ENCODE results near the gene GLIPR2. TPM values are rescaled to one million over a fixed set of nuclear protein-coding genes. Genes with fewer than 3 reads are reported as not detected.

The GLIPR2 gene
- polyA plus RNA-seq, 1 donor (not counting 4 experiments of a cell fraction or from before 2014, with no cell fraction given), result 3.7 TPM

DNA sequence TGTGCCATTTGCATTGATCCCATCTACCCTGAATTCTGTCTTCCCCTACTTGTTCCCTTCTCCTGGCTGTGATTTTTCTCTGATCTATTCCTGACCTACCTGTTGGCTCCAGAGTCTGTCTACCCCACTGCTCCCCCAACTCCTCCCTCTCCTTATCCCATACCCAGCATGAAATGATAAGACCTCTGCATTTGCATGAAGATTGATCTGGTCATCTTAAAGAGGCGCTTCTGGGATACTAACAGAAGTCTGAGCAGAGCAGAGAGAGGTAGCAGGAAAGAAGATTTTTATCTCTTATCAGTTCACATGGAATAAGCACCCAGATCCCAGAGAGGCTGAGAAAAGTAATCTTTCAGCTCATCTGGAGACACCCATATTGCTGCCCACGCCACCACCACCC, 18.3 kb upstream of the GLIPR2 start:
- FAIRE-seq (no peak), DNase-seq (ENCODE audit: low read depth, low spot score) (no peak)
- no peak overlapping the region for H3K4me3 ChIP-seq (ENCODE audit: control insufficient read depth in 2 of 3, extremely low read depth in 1 of 3, insufficient read depth in 2 of 3, low read depth in 1 of 3, low read length in 3 of 3)
- dilution Hi-C loops (cut with MboI; ENCODE audit: extremely low pct_ligation_motif_present, low sequenced_read_pairs), result no loop called here
- no peak overlapping the region for H3K27ac ChIP-seq (ENCODE audit: control insufficient read depth, insufficient read depth, low read length)
- no peaks in the 10 kb centered on the region for H3K4me1 ChIP-seq (ENCODE audit: control insufficient read depth, extremely low read depth, insufficient read depth, low read length)
- H4K20me1 ChIP-seq (ENCODE audit: control insufficient read depth, extremely low read depth, insufficient read depth, low read length), result no peaks in the 10 kb centered on the region
- H3K36me3 ChIP-seq (ENCODE audit: control insufficient read depth in 2 of 2, extremely low read depth in 1 of 2, insufficient read depth in 2 of 2, low read length in 2 of 2), result peaks cover 0 to 2% of the 10 kb centered on the region in 2 experiments
- H3K4me2 ChIP-seq (ENCODE audit: control insufficient read depth, extremely low read depth, insufficient read depth, low read depth, low read length), result no peak overlapping the region
- H2AFZ ChIP-seq (ENCODE audit: control insufficient read depth, low read length), result no peak overlapping the region
- no peaks in the 10 kb centered on the region for H3K9me3 ChIP-seq (ENCODE audit: control insufficient read depth, low read depth, low read length)
- H3K9ac ChIP-seq (ENCODE audit: control insufficient read depth, extremely low read depth, insufficient read depth, low read length), result no peak overlapping the region
- no peaks in the 10 kb centered on the region for H3K79me2 ChIP-seq (ENCODE audit: control insufficient read depth, insufficient read depth, low read length)
- no peak for TF ChIP-seq EZH2 (IDR thresholded peaks at IDR 0.05; ENCODE audit: low read length)
- TF ChIP-seq, protein P1, sequence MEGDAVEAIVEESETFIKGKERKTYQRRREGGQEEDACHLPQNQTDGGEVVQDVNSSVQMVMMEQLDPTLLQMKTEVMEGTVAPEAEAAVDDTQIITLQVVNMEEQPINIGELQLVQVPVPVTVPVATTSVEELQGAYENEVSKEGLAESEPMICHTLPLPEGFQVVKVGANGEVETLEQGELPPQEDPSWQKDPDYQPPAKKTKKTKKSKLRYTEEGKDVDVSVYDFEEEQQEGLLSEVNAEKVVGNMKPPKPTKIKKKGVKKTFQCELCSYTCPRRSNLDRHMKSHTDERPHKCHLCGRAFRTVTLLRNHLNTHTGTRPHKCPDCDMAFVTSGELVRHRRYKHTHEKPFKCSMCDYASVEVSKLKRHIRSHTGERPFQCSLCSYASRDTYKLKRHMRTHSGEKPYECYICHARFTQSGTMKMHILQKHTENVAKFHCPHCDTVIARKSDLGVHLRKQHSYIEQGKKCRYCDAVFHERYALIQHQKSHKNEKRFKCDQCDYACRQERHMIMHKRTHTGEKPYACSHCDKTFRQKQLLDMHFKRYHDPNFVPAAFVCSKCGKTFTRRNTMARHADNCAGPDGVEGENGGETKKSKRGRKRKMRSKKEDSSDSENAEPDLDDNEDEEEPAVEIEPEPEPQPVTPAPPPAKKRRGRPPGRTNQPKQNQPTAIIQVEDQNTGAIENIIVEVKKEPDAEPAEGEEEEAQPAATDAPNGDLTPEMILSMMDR (optimal IDR thresholded peaks at IDR 0.05 in 1 of 3, IDR thresholded peaks at IDR 0.05 in 1 of 3, conservative IDR thresholded peaks at IDR 0.05 in 1 of 3; ENCODE audit: extremely low read depth in 1 of 3, insufficient read depth in 2 of 3, low read length in 3 of 3), result no peak
- no peaks in the 10 kb centered on the region for H3K27me3 ChIP-seq (ENCODE audit: control insufficient read depth, extremely low read depth, insufficient read depth, low read length)
- H3K9me1 ChIP-seq (ENCODE audit: control insufficient read depth, extremely low read depth, insufficient read depth, low read length), result no peaks in the 10 kb centered on the region

DNA sequence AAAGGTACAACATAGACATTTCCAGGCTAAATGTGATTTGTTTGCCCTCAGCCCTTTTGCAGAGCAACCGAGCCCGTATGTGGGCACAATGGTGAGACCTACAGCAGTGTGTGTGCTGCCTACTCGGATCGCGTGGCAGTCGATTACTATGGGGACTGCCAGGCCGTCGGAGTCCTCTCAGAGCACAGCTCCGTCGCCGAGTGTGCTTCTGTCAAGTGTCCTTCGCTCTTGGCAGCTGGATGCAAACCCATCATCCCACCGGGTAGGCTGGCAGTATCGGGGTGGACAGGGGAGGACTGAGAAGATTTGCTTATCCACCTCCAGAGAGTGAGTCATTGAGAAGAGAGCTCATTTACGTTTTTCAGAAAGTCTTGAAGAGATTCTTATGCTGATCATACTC, 17.8 kb upstream of the GLIPR2 start:
- H3K27ac ChIP-seq (ENCODE audit: control insufficient read depth, insufficient read depth, low read length), result no peak overlapping the region

More for the DNA sequence above, 17.8 kb upstream of the GLIPR2 start:
- TF ChIP-seq EZH2 (IDR thresholded peaks at IDR 0.05; ENCODE audit: low read length), result no peak
- TF ChIP-seq, protein P1 (optimal IDR thresholded peaks at IDR 0.05 in 1 of 3, IDR thresholded peaks at IDR 0.05 in 1 of 3, conservative IDR thresholded peaks at IDR 0.05 in 1 of 3; ENCODE audit: extremely low read depth in 1 of 3, insufficient read depth in 2 of 3, low read length in 3 of 3), result no peak
- dilution Hi-C loops (cut with MboI; ENCODE audit: extremely low pct_ligation_motif_present, low sequenced_read_pairs), result no loop called here
- peaks cover 0 to 2% of the 10 kb centered on the region in 2 experiments for H3K36me3 ChIP-seq (ENCODE audit: control insufficient read depth in 2 of 2, extremely low read depth in 1 of 2, insufficient read depth in 2 of 2, low read length in 2 of 2)
- H3K9ac ChIP-seq (ENCODE audit: control insufficient read depth, extremely low read depth, insufficient read depth, low read length), result no peak overlapping the region
- no peaks in the 10 kb centered on the region for H3K4me1 ChIP-seq (ENCODE audit: control insufficient read depth, extremely low read depth, insufficient read depth, low read length)
- no peak overlapping the region for H2AFZ ChIP-seq (ENCODE audit: control insufficient read depth, low read length)
- H3K27me3 ChIP-seq (ENCODE audit: control insufficient read depth, extremely low read depth, insufficient read depth, low read length), result no peaks in the 10 kb centered on the region
- no peaks in the 10 kb centered on the region for H3K9me3 ChIP-seq (ENCODE audit: control insufficient read depth, low read depth, low read length)
- FAIRE-seq (no peak), DNase-seq (ENCODE audit: low read depth, low spot score) (no peak)
- no peak overlapping the region for H3K4me2 ChIP-seq (ENCODE audit: control insufficient read depth, extremely low read depth, insufficient read depth, low read depth, low read length)
- H3K4me3 ChIP-seq (ENCODE audit: control insufficient read depth in 2 of 3, extremely low read depth in 1 of 3, insufficient read depth in 2 of 3, low read depth in 1 of 3, low read length in 3 of 3), result no peak overlapping the region
- H3K79me2 ChIP-seq (ENCODE audit: control insufficient read depth, insufficient read depth, low read length), result no peaks in the 10 kb centered on the region
- H3K9me1 ChIP-seq (ENCODE audit: control insufficient read depth, extremely low read depth, insufficient read depth, low read length), result no peaks in the 10 kb centered on the region
- no peaks in the 10 kb centered on the region for H4K20me1 ChIP-seq (ENCODE audit: control insufficient read depth, extremely low read depth, insufficient read depth, low read length)

Measured in keratinocyte (primary cell).